DOHH2 (cell line): ENCODE data around the gene PEAK1.

ENCODE experiments used
- H3F3A ChIP-seq: fragments of 200-600 bp; sonication (generic), shearing (Covaris generic); 2 replicates; pipeline ENCODE4 v1.6.0; 2016; ENCODE audit warnings: antibody characterized with exemption, mild to moderate bottlenecking; ENCODE audit not compliant: control insufficient read depth, insufficient read depth
- H3K27ac ChIP-seq: fragments of 200-600 bp; sonication (generic); 2 replicates; pipeline ENCODE4 v1.5.1; 2014; ENCODE audit warnings: low read depth, mild to moderate bottlenecking, low read length, moderate library complexity
- H3K27me3 ChIP-seq: fragments of 200-600 bp; sonication (generic); 2 replicates; pipeline ENCODE4 v1.6.1; 2014; ENCODE audit warnings: mild to moderate bottlenecking, low read length, mixed read lengths; ENCODE audit not compliant: control insufficient read depth
- H3K36me3 ChIP-seq: fragments of 200-600 bp; sonication (generic); 2 replicates; pipeline ENCODE4 v1.6.1; 2014; ENCODE audit warnings: mild to moderate bottlenecking, low read length, moderate library complexity, mixed read lengths; ENCODE audit not compliant: control insufficient read depth
- H3K4me1 ChIP-seq: fragments of 200-600 bp; sonication (generic); 2 replicates; pipeline ENCODE4 v1.6.1; 2014; ENCODE audit warnings: mild to moderate bottlenecking, low read length, mixed read lengths; ENCODE audit not compliant: control insufficient read depth
- H3K4me2 ChIP-seq: fragments of 200-600 bp; sonication (generic); 2 replicates; pipeline ENCODE4 v1.6.0; 2014; ENCODE audit warnings: mild to moderate bottlenecking, low read length, moderate library complexity
- H3K4me3 ChIP-seq: fragments of 200-600 bp; sonication (generic); 2 replicates; pipeline ENCODE4 v1.5.1; 2014; ENCODE audit warnings: mild to moderate bottlenecking, low read length, mixed read lengths
- H3K79me2 ChIP-seq: fragments of 200-600 bp; sonication (generic); 2 replicates; pipeline ENCODE4 v1.6.1; 2014; ENCODE audit warnings: mild to moderate bottlenecking, low read length, mixed read lengths; ENCODE audit not compliant: control insufficient read depth
- H3K9me2 ChIP-seq: fragments of 200-600 bp; sonication (generic); replicated peaks from 2 replicates; pipeline ENCODE4 v1.6.1; 2014; ENCODE audit warnings: mild to moderate bottlenecking, low read length, mixed read lengths; ENCODE audit not compliant: control insufficient read depth
- H3K9me3 ChIP-seq: fragments of 200-600 bp; sonication (generic); 2 replicates; pipeline ENCODE4 v1.6.1; 2014; ENCODE audit warnings: antibody characterized with exemption, low read length, mixed read lengths; ENCODE audit not compliant: control insufficient read depth, insufficient read depth
- H4K20me1 ChIP-seq: fragments of 200-600 bp; sonication (generic); 2 replicates; pipeline ENCODE4 v1.6.0; 2014; ENCODE audit warnings: low read depth, mild to moderate bottlenecking, antibody characterized with exemption, low read length, moderate library complexity; ENCODE audit not compliant: control insufficient read depth, insufficient read depth
- CTCF ChIP-seq: fragments of 200-600 bp; sonication (generic); IDR thresholded peaks from one replicate; pipeline ENCODE4 v1.5.1; 2014; ENCODE audit warnings: antibody characterized with exemption, mild to moderate bottlenecking, low read depth, low read length; ENCODE audit not compliant: poor library complexity, severe bottlenecking
- EZH2phosphoT487 ChIP-seq: fragments of 200-600 bp; sonication (generic); IDR thresholded peaks from 2 replicates; pipeline ENCODE4 v1.6.1; 2017; ENCODE audit warnings: borderline replicate concordance, mild to moderate bottlenecking, antibody characterized with exemption, low read length, moderate library complexity, mixed read lengths

Gene PEAK1

GRCh38 chr15:77104155-77104554 is 315.7 kb downstream of the PEAK1 start:
- Histone ChIP-seq H3K36me3 (no peaks in the 10 kb centered on the region), H3F3A (no peaks in the 10 kb centered on the region), H3K27ac (no peak overlapping the region), H3K27me3 (0 out of 2 replicates have a peak, but pooled peaks cover 4% of the 10 kb centered on the region), H3K4me2 (no peak overlapping the region), H3K9me3 (no peaks in the 10 kb centered on the region), H3K79me2 (no peaks in the 10 kb centered on the region), H3K4me3 (no peak overlapping the region), H3K4me1 (no peaks in the 10 kb centered on the region), H4K20me1 (no peaks in the 10 kb centered on the region), H3K9me2 (no peaks in the 10 kb centered on the region)
- TF ChIP-seq CTCF (no peak), EZH2phosphoT487 (no peak)

- Histone ChIP-seq H3K9me2 (no peaks in the 10 kb centered on the region), H4K20me1 (no peaks in the 10 kb centered on the region), H3K4me1 (no peaks in the 10 kb centered on the region), H3K27ac (no peak overlapping the region), H3K79me2 (no peaks in the 10 kb centered on the region), H3K27me3 (peaks cover 7% of the 10 kb centered on the region; the same call in 1 of the 2 replicates), H3K4me2 (no peak overlapping the region), H3K9me3 (no peaks in the 10 kb centered on the region), H3K36me3 (no peaks in the 10 kb centered on the region), H3K4me3 (no peak overlapping the region), H3F3A (no peaks in the 10 kb centered on the region)
- no peak for TF ChIP-seq CTCF
Measured at GRCh38 chr15:77099741-77100463, 320.0 kb downstream of the PEAK1 start.

GRCh38 chr15:77098572-77098971 is 321.3 kb downstream of the PEAK1 start:
- TF ChIP-seq CTCF = no peak
- no peak for TF ChIP-seq EZH2phosphoT487
- peaks cover 7% of the 10 kb centered on the region; the same call in 1 of the 2 replicates for H3K27me3 ChIP-seq
- no peak overlapping the region for H3K4me3 ChIP-seq
- no peaks in the 10 kb centered on the region for H3F3A ChIP-seq
- H3K27ac ChIP-seq = no peak overlapping the region
- H3K36me3 ChIP-seq = no peaks in the 10 kb centered on the region
- H4K20me1 ChIP-seq = no peaks in the 10 kb centered on the region
- no peaks in the 10 kb centered on the region for H3K4me1 ChIP-seq
- no peaks in the 10 kb centered on the region for H3K9me3 ChIP-seq
- H3K79me2 ChIP-seq = no peaks in the 10 kb centered on the region
- H3K9me2 ChIP-seq = no peaks in the 10 kb centered on the region
- no peak overlapping the region for H3K4me2 ChIP-seq
